ENCODE measurements around the gene ASCC1. TPM values are rescaled to one million over a fixed set of nuclear protein-coding genes. Genes with fewer than 3 reads are reported as not detected.
A peak's percentile ranks its signal among the peaks of the same experiment; 100 is the strongest.
"Not testable (repeated sequence)": the region's sequence is repeated elsewhere in the genome, so short reads cannot be mapped to it uniquely, and the experiment has no call there.

The ASCC1 gene
- polyA plus RNA-seq, 1 donor = 45.2 TPM

DNA sequence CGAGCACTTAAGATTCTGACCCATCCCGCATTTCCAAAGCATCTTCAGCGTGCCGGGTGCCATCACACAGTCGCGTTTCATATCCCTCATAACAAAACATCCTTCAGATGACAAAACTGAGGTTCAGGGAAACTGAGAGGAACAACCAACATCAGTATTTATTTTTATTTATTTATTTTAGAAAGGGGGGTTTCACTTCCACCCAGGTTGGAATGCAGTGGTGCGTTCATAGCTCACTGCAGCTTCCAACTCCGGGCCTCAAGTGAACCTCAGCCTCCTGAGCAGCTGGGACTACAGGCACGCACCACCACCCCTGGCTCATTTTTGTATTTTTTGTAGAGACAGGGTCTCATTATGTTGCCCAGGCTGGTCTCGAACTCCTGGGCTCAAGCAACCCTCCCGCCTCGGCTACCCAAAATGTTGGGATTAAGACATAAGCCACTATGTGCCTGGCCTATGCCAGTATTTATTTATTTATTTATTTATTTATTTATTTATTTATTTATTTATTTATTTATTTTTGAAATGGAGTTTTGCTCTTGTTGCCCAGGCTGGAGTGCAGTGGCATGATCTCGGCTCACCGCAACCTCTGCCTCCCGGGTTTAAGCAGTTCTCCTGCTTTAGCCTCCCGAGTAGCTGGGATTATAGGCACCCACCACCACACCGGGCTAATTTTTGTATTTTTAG, 33.2 kb upstream of the ASCC1 start:
- DNase-seq = not testable (repeated sequence)

- DNase-seq = no peak
Observed at GRCh38 chr10:72248468-72249151, 32.5 kb upstream of the ASCC1 start.

DNA sequence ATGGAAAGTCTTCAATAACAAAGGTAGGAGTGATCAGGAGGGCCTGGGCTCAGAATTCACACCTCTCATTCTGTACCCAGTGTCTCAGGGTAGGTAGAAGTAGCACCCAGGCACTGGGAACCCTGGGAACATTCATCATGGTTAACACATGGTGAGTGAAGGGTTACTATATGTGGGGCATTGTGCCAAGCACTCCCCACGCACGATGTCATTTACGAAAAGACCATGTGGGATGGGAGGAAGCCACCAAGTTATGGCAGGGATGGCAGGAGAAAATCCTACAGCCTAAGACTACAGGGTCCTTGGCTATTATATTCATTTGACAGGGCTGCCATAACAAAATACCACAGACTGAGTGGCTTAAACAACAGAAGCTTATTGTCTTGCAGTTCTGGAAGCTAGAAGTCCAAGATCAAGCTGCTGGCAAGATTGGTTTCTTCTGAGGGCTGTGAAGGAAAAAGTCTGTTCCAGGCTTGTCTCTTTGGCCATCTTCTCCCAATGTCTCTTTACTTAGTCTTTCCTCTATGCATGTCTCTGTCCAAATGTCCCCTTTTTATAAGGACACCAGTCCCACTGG, 30.0 kb upstream of the ASCC1 start:
- no peak for DNase-seq

GRCh38 chr10:72244573-72245038, 28.5 kb upstream of the ASCC1 start:
- no peak for DNase-seq

DNA sequence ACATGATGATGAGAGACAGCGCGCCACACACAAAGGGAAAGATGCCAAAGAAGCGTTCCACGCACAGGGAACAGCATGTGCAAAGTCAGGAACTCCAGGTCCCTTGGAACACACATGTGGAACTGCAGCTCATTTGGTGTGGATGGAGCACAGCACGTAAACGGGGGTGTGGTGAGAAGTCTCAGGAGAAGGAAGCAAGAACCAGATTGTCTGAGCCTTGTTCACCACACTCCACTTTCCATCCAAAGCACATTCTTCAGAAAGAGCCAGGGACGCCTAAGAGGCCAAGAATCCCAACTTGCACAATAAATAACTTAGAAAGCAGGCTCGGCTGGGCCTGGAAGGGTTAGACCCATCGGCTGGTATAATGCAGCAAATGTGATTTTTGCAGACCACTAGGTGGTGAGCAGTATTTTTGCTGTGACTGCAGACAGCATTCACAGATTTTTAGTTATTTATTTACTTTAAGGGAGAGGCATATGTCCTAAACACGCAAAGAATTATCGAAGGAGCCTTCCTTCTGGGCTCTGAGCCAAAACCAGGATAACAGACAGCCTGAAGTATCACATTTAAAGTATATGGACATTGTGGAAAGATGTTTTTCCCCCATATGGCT, 27.9 kb upstream of the ASCC1 start:
- DNase-seq = peak; percentile 66

DNA sequence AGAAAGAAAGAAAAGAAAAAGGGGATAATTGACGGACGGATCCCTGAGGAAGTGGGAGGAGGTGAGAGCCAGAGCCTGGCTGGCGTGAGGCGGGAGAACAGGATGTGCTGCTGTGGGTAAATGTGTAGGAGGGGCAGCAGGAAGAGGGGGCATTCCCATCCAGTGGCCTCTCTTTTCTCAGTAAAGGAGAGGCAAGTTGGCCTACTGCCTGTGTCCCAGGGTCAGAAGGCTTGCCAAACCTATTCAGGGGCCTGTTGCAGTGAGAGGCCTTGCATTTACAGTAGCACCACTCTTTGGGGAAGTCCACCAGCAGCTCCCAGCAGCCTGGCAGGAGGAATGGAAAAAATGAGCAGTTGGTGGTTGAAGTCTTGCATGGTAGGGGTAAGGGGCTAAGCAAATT, 26.6 kb upstream of the ASCC1 start:
- DNase-seq = no peak

- DNase-seq = no peak
Observed at GRCh38 chr10:72241691-72242252, 25.7 kb upstream of the ASCC1 start.

- no peak for DNase-seq
Observed at GRCh38 chr10:72240371-72240770, 24.3 kb upstream of the ASCC1 start.

DNA sequence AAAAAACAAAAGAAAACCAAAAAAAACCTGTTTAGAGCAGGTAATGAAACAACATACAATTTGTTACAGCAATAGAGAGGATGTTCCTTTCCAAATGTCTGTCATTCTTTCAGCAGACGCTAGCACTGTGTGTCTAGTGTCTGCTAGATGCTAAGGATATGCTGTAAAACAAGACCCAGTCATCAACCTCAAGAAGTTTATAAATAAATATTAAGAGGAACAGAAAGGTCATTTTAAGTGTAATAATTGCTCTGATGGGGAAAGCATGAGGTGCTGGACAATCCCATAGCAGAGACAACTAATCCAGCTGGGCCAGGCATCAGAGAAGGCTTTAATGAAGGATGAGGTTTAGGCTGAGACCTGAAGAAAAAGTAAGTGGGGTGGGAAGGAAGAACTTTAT, 23.3 kb upstream of the ASCC1 start:
- DNase-seq = no peak

GRCh38 chr10:72238392-72239175, 22.5 kb upstream of the ASCC1 start:
- DNase-seq = no peak

DNA sequence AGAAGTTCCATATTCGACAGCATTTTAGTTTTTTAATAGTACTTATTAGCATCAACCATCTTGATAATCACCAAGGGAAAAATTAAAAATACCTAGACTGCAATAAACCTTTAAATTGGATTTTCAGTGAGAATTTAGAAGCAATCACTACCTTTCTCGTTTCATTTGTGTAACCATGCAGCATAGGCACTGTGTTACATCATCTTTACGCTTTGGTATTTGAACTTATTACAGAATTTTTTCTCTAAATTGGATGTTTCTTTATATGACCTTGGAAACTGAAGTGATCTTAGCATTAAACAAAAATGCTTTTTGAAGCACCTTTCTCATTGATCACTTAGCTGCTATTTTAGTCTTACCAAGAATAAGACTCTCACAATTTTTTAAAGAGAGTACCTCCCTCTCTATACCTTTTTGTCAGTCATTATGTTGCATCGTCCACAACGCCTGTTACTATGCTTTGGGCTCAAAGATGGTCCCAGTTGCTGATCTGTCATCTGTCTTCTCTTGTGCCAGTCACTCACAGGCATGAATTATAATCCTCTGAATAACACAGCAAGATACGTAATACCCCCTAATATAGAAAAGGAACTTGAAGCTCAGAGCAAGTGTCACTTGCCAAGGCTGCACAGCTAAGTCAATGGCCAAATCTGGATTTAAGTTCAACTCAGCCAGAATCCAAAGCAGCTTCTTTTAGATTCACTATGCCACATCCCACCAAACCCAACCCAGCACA, 19.6 kb upstream of the ASCC1 start:
- DNase-seq = no peak

GRCh38 chr10:72234560-72235095, 18.6 kb upstream of the ASCC1 start:
- no peak for DNase-seq

DNA sequence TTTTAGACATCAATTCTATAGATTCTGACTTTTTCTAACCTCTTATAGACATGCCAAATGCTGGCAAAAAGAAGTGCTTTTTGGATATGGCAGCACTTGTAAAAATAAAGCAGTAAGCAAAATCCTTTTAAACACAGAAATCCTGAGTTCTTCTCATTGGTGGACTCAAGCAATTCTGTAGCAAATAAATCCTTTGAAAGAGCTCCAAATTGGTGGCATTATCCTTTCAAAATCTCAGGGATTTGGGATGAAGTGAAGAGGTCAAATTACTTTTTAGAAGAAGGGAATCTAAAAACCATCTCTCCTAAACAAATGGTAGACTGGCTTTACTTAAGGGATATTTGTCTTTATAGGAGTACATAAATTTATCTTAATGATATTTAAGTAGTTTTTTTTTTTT, 17.5 kb upstream of the ASCC1 start:
- DNase-seq = no peak

DNA sequence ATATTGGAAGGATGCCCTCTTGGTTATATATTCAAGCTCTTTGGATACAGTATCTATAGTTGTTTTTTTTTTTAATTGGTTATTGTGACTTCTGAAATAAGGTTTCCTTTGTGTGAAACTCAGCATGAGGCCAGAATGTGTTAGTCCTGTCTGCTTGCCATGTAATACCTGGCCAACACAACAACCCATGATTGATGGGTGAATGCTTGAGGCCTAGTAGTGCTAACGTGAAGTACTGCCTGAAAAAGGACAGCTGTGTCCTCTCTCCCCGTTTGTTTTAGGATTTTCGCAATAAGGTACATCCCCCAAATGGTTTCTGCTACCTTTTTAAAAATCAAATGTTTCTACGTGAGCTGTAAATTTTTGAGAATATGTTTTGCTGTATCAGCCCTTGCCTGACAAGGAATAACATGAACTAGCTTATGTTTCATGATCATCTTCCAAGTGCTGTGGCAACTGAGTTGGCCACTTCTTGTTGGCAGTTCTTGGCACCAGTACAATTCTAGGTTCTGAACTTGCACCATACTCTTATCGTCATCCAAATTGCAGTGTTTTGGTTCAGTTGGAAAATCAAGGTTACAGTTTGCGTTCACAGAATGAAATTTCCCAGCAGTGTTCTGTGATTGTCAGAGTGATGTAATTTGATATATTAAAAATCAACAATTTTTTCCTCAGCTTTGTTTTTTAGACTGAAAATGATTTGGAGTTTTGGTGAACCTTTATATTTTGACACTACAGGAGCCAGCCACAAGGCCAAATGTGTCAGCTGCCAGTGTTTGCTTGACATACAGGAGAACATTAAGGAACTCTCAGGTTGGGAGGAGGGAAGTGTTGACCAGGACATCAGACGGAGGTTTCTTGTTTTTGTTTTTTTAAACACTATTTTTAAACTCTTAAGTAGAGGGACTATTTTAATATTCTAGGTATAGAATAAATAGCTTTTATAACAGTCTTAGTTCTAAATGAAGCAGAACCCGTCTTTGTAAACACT, 13.5 kb upstream of the ASCC1 start:
- no peak for DNase-seq

DNA sequence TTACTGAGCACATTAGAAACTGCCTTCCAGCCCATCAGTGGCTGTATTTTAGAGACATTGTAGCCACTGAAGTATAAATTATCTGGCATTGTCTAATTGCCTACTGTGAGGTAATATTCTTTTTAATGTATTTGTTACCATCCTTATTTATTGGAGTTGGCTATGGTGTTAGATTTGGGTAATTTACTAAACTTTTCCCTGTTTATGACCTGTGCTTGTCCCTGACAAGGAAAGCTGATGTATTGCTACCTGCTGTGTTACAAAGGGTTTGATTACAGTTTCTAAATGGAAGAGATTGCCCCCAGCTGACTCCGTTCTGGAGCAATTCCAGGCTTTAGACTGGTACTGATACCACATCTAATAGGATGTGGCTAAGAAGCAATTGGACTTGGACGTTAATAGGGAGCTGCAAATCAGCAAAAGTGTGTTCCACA, 12.3 kb upstream of the ASCC1 start:
- no peak for DNase-seq

DNA sequence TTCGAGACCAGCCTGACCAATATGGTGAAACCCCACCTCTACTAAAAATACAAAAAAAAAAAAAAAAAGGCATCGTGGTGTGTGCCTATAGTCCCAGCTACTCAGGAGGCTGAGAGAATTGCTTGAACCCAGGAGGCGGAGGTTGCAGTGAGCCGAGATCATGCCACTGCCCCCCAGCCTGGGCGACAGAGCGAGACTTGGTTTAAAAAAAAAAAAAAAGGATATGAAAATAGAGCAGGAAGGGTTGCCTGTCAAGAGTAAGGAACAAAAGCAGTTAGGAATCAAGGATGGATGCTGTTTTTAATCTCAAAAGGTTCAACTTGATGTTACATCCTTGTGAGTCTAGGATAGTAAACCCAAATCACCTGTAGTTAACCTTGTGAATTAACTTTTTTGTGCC, 11.8 kb upstream of the ASCC1 start:
- DNase-seq = no peak

DNA sequence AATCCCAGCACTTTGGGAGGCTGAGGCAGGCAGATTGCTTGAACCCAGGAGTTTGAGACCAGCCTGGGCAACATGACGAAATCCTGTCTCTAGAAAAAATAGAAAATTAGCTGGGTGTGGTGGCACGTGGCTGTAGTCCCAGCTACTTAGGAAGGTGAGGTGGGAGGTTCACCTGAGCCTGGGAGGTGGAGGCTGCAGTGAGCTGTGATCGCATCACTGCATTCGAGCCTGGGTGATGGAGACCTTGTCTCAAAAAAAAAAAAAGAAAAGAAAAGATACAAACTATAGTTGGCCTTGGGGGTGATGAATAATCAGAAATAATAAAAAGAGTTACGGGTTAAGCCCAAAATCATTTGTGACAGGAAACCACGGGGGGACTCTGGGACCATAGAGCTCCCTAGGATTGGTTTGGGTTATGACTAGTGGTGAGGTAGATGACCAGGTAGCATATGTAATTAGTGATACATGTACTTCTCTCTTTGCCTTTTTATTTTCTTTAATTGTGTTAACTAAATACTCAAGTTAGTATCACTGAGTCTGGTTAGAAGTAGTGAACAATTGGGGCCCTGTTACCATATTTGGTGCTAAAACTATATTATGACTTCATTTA, 10.4 kb upstream of the ASCC1 start:
- DNase-seq = no peak

- DNase-seq = not testable (repeated sequence)
Observed at GRCh38 chr10:72224191-72224590, 8.1 kb upstream of the ASCC1 start.

DNA sequence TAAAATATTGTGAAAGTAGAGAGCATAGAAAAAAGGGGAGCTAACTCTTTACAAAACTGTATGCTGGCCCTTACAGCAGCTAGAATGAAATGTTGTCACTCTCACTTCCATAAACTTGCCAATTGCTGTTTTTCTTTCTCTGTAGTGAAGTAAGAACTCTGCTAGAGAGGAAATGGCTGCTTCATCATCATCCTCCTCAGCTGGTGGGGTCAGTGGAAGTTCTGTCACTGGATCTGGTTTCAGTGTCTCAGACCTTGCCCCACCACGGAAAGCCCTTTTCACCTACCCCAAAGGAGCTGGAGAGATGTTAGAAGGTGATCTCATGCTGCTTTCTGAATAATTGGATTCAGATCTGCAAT, 7.6 kb upstream of the ASCC1 start:
- DNase-seq = no peak

Data from left kidney (tissue), 2 donors.